Activated B cell treated with CpG ODN at 0.5 μM for 24 hours (primary cell): ENCODE data around the gene ABHD17C. TPM values are rescaled to one million over a fixed set of nuclear protein-coding genes. Genes with fewer than 3 reads are reported as not detected.

Experiments
- ATAC-seq: fragments of 200-7000 bp; cut with Tn5 transposase; one replicate; pipeline ENCODE4 v1.10.0; 2021; ENCODE audit warnings: low read depth, mild to moderate bottlenecking, moderate library complexity
- CTCF ChIA-PET: fragments of 350-600 bp; sonication (Branson Sonifier 250); formaldehyde crosslinking; loops from one replicate; lab custom pipeline; 2021; ENCODE audit warnings: antibody characterized with exemption; lab: Charles Lee
- POLR2A ChIA-PET: fragments of 350-600 bp; sonication (Branson Sonifier 250); formaldehyde crosslinking; loops from one replicate; lab custom pipeline; 2021; ENCODE audit warnings: antibody characterized with exemption; lab: Charles Lee
- DNase-seq: peaks from one replicate; pipeline ENCODE4 v3.0.0; 2022
- H3K27ac Mint-ChIP-seq: one replicate; pipeline ENCODE4 v1.8.0; 2020; ENCODE audit warnings: mixed read lengths
- H3K27me3 Mint-ChIP-seq: one replicate; pipeline ENCODE4 v1.8.0; 2021; ENCODE audit warnings: mixed read lengths
- H3K36me3 Mint-ChIP-seq: one replicate; pipeline ENCODE4 v1.8.0; 2021; ENCODE audit warnings: low read depth, mixed read lengths
- H3K4me1 Mint-ChIP-seq: one replicate; pipeline ENCODE4 v1.8.0; 2021; ENCODE audit warnings: mixed read lengths
- H3K4me3 Mint-ChIP-seq: one replicate; pipeline ENCODE4 v1.8.0; 2020; ENCODE audit warnings: mild to moderate bottlenecking, mixed read lengths
- H3K9me3 Mint-ChIP-seq: one replicate; pipeline ENCODE4 v1.8.0; 2020; ENCODE audit warnings: mixed read lengths
- intact Hi-C: fragments of 100-400 bp; cut with micrococcal nuclease; formaldehyde crosslinking; loops from one replicate; pipeline ENCODE4 v1.15.1; 2024
- total RNA-seq: library from RNA; stranded (reverse); gene quantifications from 2 replicates; pipeline ENCODE4 v1.2.3, GENCODE V29; 2022
- TF ChIP-seq, protein P1 (sequence below): fragments of 200-600 bp; IDR thresholded peaks from one replicate; pipeline ENCODE4 v1.8.0; 2022; ENCODE audit warnings: antibody characterized with exemption, mild to moderate bottlenecking

ABHD17C gene
- total RNA-seq, 1 donor from 2014 or later = 2.4 TPM

DNA sequence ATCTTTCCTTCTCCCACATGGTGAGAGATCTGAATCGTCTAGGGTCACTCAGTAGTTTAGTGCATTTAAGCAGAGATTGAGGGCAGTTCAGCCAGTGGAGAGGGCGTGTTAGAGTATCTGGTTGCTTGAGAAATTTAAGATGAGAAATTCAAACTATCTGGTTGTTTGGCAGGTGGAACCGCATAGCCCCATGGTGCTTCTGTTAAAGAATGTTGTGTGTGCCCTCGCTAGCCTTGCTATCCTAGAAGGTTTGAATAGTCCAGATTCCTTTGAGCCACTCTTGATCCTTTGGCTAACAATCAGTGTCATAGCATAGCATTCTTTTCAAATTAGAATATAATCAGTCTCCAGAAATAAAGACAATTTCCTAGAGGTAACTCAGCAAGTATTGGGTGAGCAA lies 32.1 kb downstream of the ABHD17C start:
- CTCF ChIA-PET = no interaction called here

DNA sequence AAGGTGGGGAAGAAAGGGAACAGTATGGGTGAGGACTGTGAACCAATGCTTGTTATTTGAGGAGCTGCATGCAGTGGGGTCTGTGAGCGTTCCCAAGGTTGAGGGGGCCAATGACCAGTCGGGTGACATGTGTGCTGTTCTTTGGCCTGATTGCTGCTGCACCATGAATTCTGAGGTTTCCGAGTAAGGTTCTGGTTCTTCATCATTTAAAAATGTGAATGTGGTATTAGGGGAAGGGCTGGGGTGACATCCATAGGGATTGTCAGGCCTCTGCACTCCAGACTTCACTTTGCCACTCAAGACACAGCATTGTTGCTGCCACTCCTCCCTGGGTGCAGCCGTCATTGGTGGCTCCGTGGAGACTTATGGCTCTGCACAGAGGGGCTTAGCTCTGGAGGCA lies 32.5 kb downstream of the ABHD17C start:
- Mint-ChIP-seq H3K27ac (no peak overlapping the region), H3K36me3 (no peaks in the 10 kb centered on the region), H3K4me3 (no peak overlapping the region), H3K4me1 (no peaks in the 10 kb centered on the region), H3K27me3 (no peaks in the 10 kb centered on the region), H3K9me3 (peaks cover 5% of the 10 kb centered on the region)
- ChIA-PET POLR2A (no interaction called here), CTCF (no interaction called here)
- intact Hi-C loops = no loop called here
- TF ChIP-seq, protein P1, sequence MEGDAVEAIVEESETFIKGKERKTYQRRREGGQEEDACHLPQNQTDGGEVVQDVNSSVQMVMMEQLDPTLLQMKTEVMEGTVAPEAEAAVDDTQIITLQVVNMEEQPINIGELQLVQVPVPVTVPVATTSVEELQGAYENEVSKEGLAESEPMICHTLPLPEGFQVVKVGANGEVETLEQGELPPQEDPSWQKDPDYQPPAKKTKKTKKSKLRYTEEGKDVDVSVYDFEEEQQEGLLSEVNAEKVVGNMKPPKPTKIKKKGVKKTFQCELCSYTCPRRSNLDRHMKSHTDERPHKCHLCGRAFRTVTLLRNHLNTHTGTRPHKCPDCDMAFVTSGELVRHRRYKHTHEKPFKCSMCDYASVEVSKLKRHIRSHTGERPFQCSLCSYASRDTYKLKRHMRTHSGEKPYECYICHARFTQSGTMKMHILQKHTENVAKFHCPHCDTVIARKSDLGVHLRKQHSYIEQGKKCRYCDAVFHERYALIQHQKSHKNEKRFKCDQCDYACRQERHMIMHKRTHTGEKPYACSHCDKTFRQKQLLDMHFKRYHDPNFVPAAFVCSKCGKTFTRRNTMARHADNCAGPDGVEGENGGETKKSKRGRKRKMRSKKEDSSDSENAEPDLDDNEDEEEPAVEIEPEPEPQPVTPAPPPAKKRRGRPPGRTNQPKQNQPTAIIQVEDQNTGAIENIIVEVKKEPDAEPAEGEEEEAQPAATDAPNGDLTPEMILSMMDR = no peak
- no peak for DNase-seq
- ATAC-seq = no peak

More for the DNA sequence above, 32.1 kb downstream of the ABHD17C start:
- Mint-ChIP-seq H3K27me3 (no peaks in the 10 kb centered on the region), H3K9me3 (peaks cover 5% of the 10 kb centered on the region), H3K36me3 (no peaks in the 10 kb centered on the region), H3K27ac (no peak overlapping the region), H3K4me1 (no peaks in the 10 kb centered on the region), H3K4me3 (no peak overlapping the region)
- DNase-seq (no peak), ATAC-seq (no peak)
- POLR2A ChIA-PET = no interaction called here
- intact Hi-C loops = no loop called here
- TF ChIP-seq, protein P1 = no peak

DNA sequence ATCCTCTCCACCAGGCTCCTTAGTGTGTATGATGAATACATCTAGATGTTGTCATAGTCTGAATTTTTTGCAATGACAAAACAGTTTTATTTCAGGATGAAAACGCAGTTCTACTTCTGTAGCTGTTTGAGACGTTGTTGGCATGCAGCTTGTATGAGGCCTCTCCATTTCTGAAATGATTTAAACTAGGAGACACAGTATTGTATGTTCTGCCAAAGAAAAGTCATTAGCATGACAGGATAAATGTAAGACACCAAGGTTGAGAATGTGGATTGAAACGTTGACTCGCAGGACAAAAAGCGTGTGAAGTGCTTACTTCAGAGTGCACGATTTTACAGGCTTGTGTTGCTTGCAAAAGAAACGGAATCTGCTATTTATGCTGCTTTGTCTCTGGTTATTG lies 35.3 kb downstream of the ABHD17C start:
- H3K4me1 Mint-ChIP-seq = no peaks in the 10 kb centered on the region
- CTCF ChIA-PET = no interaction called here
- H3K27ac Mint-ChIP-seq = no peak overlapping the region
- no peak overlapping the region for H3K4me3 Mint-ChIP-seq
- TF ChIP-seq, protein P1 = no peak
- DNase-seq = no peak
- POLR2A ChIA-PET = no interaction called here
- peaks cover 2% of the 10 kb centered on the region for H3K9me3 Mint-ChIP-seq
- intact Hi-C loops = no loop called here
- no peaks in the 10 kb centered on the region for H3K36me3 Mint-ChIP-seq
- H3K27me3 Mint-ChIP-seq = no peaks in the 10 kb centered on the region
- ATAC-seq = no peak

DNA sequence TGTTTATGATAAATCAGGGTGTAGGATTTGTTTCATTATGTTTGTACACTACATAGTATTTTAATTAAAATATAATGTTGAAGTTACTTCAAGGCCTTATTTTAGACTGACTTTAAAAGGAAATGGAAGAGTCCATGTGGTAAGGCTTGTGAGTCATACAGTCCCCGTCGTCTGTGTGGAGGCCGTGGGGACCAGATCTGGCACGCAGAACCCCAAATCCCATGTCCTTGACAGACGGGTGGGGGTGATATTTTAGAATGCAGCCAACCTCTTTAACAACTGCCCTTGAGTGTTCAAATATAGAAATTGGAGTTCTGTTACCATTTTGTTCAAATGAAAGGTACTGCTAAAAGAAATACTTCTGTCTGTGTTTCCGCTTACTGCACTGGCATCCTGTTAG lies 35.8 kb downstream of the ABHD17C start:
- no peak for DNase-seq
- POLR2A ChIA-PET = no interaction called here
- Mint-ChIP-seq H3K27me3 (no peaks in the 10 kb centered on the region), H3K36me3 (no peaks in the 10 kb centered on the region), H3K4me1 (no peaks in the 10 kb centered on the region), H3K9me3 (peaks cover 2% of the 10 kb centered on the region), H3K27ac (no peak overlapping the region), H3K4me3 (no peak overlapping the region)
- TF ChIP-seq, protein P1 = no peak
- ATAC-seq = no peak
- intact Hi-C loops = no loop called here
- CTCF ChIA-PET = no interaction called here

DNA sequence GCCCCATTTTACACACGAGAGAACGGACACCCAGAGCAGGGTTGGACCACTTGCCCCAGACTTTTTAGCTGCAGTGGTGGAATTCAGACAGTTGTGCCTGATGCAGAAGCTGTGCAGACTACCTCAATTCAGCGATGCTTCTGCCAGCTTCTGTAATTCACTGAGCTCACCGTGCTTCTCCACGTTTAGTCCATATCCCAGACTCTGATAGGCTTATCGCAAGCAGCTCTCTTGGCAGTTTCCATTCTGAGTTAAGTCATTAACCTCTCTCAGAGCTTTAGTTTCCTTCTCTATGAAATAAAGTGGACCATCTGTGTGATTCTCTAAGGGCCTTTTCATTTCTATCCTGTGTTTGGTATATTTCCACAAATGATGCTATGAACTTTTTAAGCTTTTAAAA lies 37.1 kb downstream of the ABHD17C start:
- no peaks in the 10 kb centered on the region for H3K27me3 Mint-ChIP-seq
- no peak for ATAC-seq
- TF ChIP-seq, protein P1 = no peak
- ChIA-PET POLR2A (no interaction called here), CTCF (no interaction called here)
- intact Hi-C loops = no loop called here
- DNase-seq = no peak
- no peaks in the 10 kb centered on the region for H3K9me3 Mint-ChIP-seq
- H3K4me1 Mint-ChIP-seq = no peaks in the 10 kb centered on the region
- H3K36me3 Mint-ChIP-seq = no peaks in the 10 kb centered on the region
- H3K4me3 Mint-ChIP-seq = no peak overlapping the region
- H3K27ac Mint-ChIP-seq = no peak overlapping the region
